ENCODE measurements around the gene SLC18B1.

Gene SLC18B1

GRCh38 chr6:132817554-132818403 lies 19.3 kb upstream of the SLC18B1 start:
- no peak overlapping the region for H3K4me3 ChIP-seq (ENCODE audit: insufficient read depth, low read depth, low read length)
- WGBS, 2 experiments = 93 to 96% methylated on average over 10 of the region's 10 CpGs
- no peaks in the 10 kb centered on the region for H3K9me3 ChIP-seq (ENCODE audit: control insufficient read depth, low read length)
- H3K36me3 ChIP-seq (ENCODE audit: control insufficient read depth, insufficient read depth, low read length) = peaks cover 38% of the 10 kb centered on the region
- no peak overlapping the region for H3K27ac ChIP-seq (ENCODE audit: insufficient read depth, low read depth, low read length, poor library complexity, severe bottlenecking)
- peaks cover 10% of the 10 kb centered on the region for H3K4me1 ChIP-seq (ENCODE audit: control insufficient read depth, insufficient read depth, low read length)
- H3K27me3 ChIP-seq (ENCODE audit: control insufficient read depth, insufficient read depth, low read length, poor library complexity, severe bottlenecking) = no peaks in the 10 kb centered on the region

GRCh38 chr6:132816660-132817059 lies 18.2 kb upstream of the SLC18B1 start:
- Histone ChIP-seq H3K9me3 (ENCODE audit: control insufficient read depth, low read length) (no peaks in the 10 kb centered on the region), H3K4me3 (ENCODE audit: insufficient read depth, low read depth, low read length) (peak overlapping the region; percentile 78), H3K4me1 (ENCODE audit: control insufficient read depth, insufficient read depth, low read length) (peaks cover 14% of the 10 kb centered on the region), H3K36me3 (ENCODE audit: control insufficient read depth, insufficient read depth, low read length) (peaks cover 38% of the 10 kb centered on the region), H3K27me3 (ENCODE audit: control insufficient read depth, insufficient read depth, low read length, poor library complexity, severe bottlenecking) (no peaks in the 10 kb centered on the region), H3K27ac (ENCODE audit: insufficient read depth, low read depth, low read length, poor library complexity, severe bottlenecking) (no peak overlapping the region)
- WGBS, 2 experiments = 90% methylated on average over 4 of the region's 4 CpGs

- peak overlapping the region; percentile 78 for H3K4me3 ChIP-seq (ENCODE audit: insufficient read depth, low read depth, low read length)
- H3K27me3 ChIP-seq (ENCODE audit: control insufficient read depth, insufficient read depth, low read length, poor library complexity, severe bottlenecking) = no peaks in the 10 kb centered on the region
- H3K9me3 ChIP-seq (ENCODE audit: control insufficient read depth, low read length) = no peaks in the 10 kb centered on the region
- WGBS, 2 experiments = 1% methylated on average over 27 of the region's 27 CpGs
- peaks cover 14% of the 10 kb centered on the region for H3K4me1 ChIP-seq (ENCODE audit: control insufficient read depth, insufficient read depth, low read length)
- H3K36me3 ChIP-seq (ENCODE audit: control insufficient read depth, insufficient read depth, low read length) = peaks cover 38% of the 10 kb centered on the region
- no peak overlapping the region for H3K27ac ChIP-seq (ENCODE audit: insufficient read depth, low read depth, low read length, poor library complexity, severe bottlenecking)
Measured at GRCh38 chr6:132814716-132815570, 16.5 kb upstream of the SLC18B1 start.

GRCh38 chr6:132813173-132813856 lies 14.9 kb upstream of the SLC18B1 start:
- no peak overlapping the region for H3K27ac ChIP-seq (ENCODE audit: insufficient read depth, low read depth, low read length, poor library complexity, severe bottlenecking)
- 3% methylated on average over 27 of the region's 27 CpGs for WGBS, 2 experiments
- H3K4me3 ChIP-seq (ENCODE audit: insufficient read depth, low read depth, low read length) = peak overlapping the region; percentile 78
- H3K9me3 ChIP-seq (ENCODE audit: control insufficient read depth, low read length) = no peaks in the 10 kb centered on the region
- H3K27me3 ChIP-seq (ENCODE audit: control insufficient read depth, insufficient read depth, low read length, poor library complexity, severe bottlenecking) = no peaks in the 10 kb centered on the region
- peaks cover 24% of the 10 kb centered on the region for H3K36me3 ChIP-seq (ENCODE audit: control insufficient read depth, insufficient read depth, low read length)
- peaks cover 14% of the 10 kb centered on the region for H3K4me1 ChIP-seq (ENCODE audit: control insufficient read depth, insufficient read depth, low read length)

DNA sequence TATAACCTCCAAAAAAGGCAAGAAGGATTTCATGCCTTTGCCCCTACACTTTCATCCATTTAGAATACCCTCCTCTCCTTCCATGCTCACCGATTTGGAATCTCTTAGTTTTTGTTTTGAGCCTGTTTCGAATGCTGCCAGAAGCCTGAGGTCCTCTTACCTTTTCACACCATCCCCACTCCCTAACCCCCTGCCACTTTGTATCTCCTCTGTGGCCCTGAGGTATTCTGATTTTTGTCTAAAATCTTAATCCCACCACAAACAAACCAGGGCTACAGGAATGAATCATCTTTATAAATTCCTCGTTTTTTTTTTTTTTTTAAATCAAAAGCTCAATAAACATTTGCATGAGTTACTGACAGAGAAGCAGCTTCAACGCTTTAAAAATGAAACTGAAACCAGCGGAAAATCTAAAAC lies 14.3 kb upstream of the SLC18B1 start:
- WGBS, 2 experiments = 10 to 17% methylated on average over 5 of the region's 5 CpGs
- Histone ChIP-seq H3K27me3 (ENCODE audit: control insufficient read depth, insufficient read depth, low read length, poor library complexity, severe bottlenecking) (no peaks in the 10 kb centered on the region), H3K4me1 (ENCODE audit: control insufficient read depth, insufficient read depth, low read length) (peaks cover 14% of the 10 kb centered on the region), H3K36me3 (ENCODE audit: control insufficient read depth, insufficient read depth, low read length) (peaks cover 20% of the 10 kb centered on the region), H3K27ac (ENCODE audit: insufficient read depth, low read depth, low read length, poor library complexity, severe bottlenecking) (no peak overlapping the region), H3K4me3 (ENCODE audit: insufficient read depth, low read depth, low read length) (peak overlapping the region; percentile 78), H3K9me3 (ENCODE audit: control insufficient read depth, low read length) (no peaks in the 10 kb centered on the region)

DNA sequence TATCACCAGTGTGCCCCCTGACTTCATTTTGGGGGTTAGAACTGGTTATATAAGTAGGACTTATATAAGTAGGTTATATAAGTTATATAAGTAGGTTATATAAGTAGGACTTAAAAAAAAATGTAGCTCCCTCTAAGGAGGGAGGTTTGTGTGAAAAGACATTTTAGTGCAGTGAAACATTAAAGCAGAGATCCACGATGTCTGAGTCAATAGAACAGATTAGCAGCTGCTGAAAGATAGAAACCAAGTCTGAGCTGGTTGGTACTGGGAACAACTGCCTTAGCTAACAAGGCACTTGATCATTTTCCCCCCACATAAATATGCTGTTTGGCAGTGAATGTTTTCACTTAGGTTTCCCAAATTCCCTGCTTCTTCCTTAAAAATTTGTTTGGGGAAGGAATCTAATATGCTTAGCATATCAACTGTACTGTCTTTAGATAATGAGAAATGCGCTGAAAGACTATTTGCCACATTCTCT lies 13.9 kb upstream of the SLC18B1 start:
- Histone ChIP-seq H3K4me3 (ENCODE audit: insufficient read depth, low read depth, low read length) (no peak overlapping the region), H3K27me3 (ENCODE audit: control insufficient read depth, insufficient read depth, low read length, poor library complexity, severe bottlenecking) (no peaks in the 10 kb centered on the region), H3K4me1 (ENCODE audit: control insufficient read depth, insufficient read depth, low read length) (peaks cover 14% of the 10 kb centered on the region), H3K9me3 (ENCODE audit: control insufficient read depth, low read length) (no peaks in the 10 kb centered on the region), H3K36me3 (ENCODE audit: control insufficient read depth, insufficient read depth, low read length) (peaks cover 15% of the 10 kb centered on the region), H3K27ac (ENCODE audit: insufficient read depth, low read depth, low read length, poor library complexity, severe bottlenecking) (no peak overlapping the region)
- 69 to 71% methylated on average over 2 of the region's 2 CpGs for WGBS, 2 experiments

DNA sequence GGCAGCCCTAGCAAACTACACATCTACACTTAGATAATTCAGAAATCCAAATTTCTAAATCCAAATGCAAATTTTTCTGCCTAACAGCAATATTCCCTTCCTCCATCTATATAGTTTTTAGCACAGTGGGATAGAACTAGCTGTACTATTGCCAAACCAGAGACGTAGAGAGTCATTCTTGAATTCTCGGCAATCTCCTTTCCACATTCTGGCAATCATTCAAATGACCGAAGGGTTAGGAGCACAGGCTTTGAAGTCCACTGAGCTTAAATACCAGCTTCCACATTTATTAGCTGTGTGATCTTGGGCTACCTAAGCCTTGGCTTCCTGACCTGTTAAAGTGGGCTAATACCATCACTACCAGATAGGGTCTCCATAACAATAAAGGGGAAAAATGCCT lies 12.8 kb upstream of the SLC18B1 start:
- Histone ChIP-seq H3K4me1 (ENCODE audit: control insufficient read depth, insufficient read depth, low read length) (peaks cover 14% of the 10 kb centered on the region), H3K27ac (ENCODE audit: insufficient read depth, low read depth, low read length, poor library complexity, severe bottlenecking) (no peak overlapping the region), H3K9me3 (ENCODE audit: control insufficient read depth, low read length) (no peaks in the 10 kb centered on the region), H3K36me3 (ENCODE audit: control insufficient read depth, insufficient read depth, low read length) (peaks cover 6% of the 10 kb centered on the region), H3K27me3 (ENCODE audit: control insufficient read depth, insufficient read depth, low read length, poor library complexity, severe bottlenecking) (no peaks in the 10 kb centered on the region), H3K4me3 (ENCODE audit: insufficient read depth, low read depth, low read length) (no peak overlapping the region)
- 90 to 95% methylated on average over 3 of the region's 3 CpGs for WGBS, 2 experiments

GRCh38 chr6:132805548-132805947 lies 7.1 kb upstream of the SLC18B1 start:
- 93% methylated on average over 2 of the region's 2 CpGs; no CpG with 5 or more reads in 1 of the 2 experiments for WGBS, 2 experiments
- Histone ChIP-seq H3K4me3 (ENCODE audit: insufficient read depth, low read depth, low read length) (no peak overlapping the region), H3K27ac (ENCODE audit: insufficient read depth, low read depth, low read length, poor library complexity, severe bottlenecking) (no peak overlapping the region), H3K9me3 (ENCODE audit: control insufficient read depth, low read length) (no peaks in the 10 kb centered on the region), H3K4me1 (ENCODE audit: control insufficient read depth, insufficient read depth, low read length) (no peaks in the 10 kb centered on the region), H3K36me3 (ENCODE audit: control insufficient read depth, insufficient read depth, low read length) (no peaks in the 10 kb centered on the region), H3K27me3 (ENCODE audit: control insufficient read depth, insufficient read depth, low read length, poor library complexity, severe bottlenecking) (no peaks in the 10 kb centered on the region)

DNA sequence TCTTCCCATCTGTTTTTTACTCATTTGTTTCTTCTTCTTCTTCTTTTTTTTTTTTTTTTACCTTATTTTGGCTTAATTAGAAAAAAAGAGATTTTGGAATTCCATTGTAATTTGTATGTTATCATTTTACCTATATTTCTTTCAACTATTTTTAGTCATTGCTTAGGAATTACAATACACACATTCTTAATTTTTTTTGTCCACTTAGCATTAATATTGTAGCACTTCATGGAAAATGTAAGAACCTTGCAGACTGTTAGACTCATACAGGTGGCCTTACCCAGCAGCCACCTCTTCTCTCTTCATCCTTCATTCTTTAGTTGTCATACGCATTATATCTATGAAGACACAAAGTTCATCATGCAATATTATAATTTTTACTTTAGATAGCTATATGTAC lies 5.8 kb upstream of the SLC18B1 start:
- no peaks in the 10 kb centered on the region for H3K9me3 ChIP-seq (ENCODE audit: control insufficient read depth, low read length)
- H3K27me3 ChIP-seq (ENCODE audit: control insufficient read depth, insufficient read depth, low read length, poor library complexity, severe bottlenecking) = no peaks in the 10 kb centered on the region
- H3K4me1 ChIP-seq (ENCODE audit: control insufficient read depth, insufficient read depth, low read length) = no peaks in the 10 kb centered on the region
- H3K4me3 ChIP-seq (ENCODE audit: insufficient read depth, low read depth, low read length) = no peak overlapping the region
- no peak overlapping the region for H3K27ac ChIP-seq (ENCODE audit: insufficient read depth, low read depth, low read length, poor library complexity, severe bottlenecking)
- 100% methylated on average over 1 of the region's 1 CpG; no CpG with 5 or more reads in 1 of the 2 experiments for WGBS, 2 experiments
- no peaks in the 10 kb centered on the region for H3K36me3 ChIP-seq (ENCODE audit: control insufficient read depth, insufficient read depth, low read length)
